UCSD-AML1 (cell line): Measurements from ENCODE around the gene FAM83B.
"Not testable (repeated sequence)": the region's sequence is repeated elsewhere in the genome, so short reads cannot be mapped to it uniquely, and the experiment has no call there.

ENCODE experiments used
- DNase-seq: peaks from one replicate; lab custom pipeline; 2025; ENCODE audit not compliant: unreplicated experiment; lab: John Stamatoyannopoulos, UW

The FAM83B gene

DNA sequence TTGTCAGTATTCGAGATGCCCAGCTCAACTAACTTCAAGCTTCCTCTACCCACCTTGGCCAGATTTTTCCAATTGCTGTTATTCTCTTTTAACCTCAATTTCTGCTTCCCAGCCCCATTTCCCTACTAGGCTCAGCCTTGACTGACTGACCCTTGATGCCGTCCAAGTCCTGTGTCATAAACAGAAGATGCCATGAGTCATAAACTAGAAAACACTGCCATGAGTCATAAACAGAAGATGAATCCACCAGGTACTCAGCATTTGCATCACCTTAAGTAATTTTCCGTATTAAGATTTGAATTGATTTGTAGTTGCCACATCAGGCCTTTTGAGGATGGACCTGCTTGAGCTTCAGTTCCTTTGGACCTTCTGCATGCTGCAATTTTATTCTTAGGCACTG lies 123.8 kb downstream of the FAM83B start:
- DNase-seq: no peak

DNA sequence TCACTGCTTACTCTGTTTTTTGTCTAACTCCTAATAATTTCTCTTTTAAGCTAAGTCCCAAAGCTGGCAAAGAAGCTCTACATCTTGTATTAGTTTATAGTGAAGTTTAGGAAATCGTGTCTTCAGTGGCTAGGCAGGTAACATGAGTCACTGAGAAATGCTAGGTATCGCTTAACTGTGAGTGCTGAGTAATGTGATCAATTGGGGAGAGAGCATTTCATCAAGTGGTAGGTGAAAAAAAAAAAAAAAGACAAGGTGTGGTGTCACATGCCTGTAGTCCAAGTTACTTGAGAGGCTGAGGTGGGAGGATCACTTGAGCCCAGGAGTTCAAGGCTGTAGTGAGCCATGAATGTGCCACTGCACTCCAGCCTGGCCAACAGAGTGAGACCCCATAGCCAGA lies 125.3 kb downstream of the FAM83B start:
- no peak for DNase-seq

DNA sequence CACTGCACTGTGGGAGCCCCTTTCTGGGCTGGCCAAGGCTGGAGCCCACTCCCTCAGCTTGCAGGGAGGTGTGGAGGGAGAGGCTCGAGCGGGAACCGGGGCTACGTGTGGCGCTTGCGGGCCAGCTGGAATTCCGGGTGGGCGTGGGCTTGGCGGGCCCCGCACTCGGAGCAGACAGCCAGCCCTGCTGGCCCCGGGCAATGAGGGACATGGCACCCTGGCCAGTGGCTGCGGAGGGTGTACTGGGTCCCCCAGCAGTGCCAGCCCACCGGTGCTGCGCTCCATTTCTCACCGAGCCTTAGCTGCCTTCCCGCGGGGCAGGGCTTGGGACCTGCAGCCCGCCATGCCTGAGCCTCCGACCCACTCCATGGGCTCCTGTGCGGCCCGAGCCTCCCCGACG lies 132.6 kb downstream of the FAM83B start:
- DNase-seq: not testable (repeated sequence)

DNA sequence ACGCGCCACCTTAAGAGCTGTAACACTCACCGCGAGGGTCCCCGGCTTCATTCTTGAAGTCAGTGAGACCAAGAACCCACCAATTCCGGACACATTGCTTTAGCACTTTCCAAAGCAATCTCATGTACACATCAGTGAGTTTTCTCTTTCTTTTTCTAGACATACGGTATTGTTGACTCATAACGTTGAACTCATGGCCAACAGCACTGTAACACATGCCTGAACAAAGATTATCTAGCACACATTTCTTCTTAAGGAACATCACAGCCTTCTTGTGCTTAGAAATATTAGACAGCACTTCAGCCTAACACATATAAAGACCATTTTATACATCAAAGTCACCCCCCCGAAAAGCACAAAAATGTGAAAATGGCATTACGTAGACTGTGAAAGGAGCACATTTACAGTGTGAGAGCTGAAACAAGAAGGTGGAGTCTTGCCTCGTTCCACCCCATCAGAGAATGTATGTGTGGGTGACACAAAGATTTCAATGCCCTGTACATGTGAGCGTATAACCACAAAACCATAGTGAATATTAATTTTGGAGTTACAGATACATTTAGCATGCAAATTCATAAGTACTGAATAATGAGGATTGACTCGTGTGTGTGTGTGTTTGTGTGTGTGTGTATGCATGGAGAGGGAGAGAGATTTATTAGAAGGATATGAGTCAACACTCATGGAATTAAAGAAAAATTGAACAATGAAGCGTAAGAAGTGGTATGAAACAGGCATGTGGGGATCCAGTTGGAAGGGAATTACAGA lies 134.1 kb downstream of the FAM83B start:
- DNase-seq: no peak

DNA sequence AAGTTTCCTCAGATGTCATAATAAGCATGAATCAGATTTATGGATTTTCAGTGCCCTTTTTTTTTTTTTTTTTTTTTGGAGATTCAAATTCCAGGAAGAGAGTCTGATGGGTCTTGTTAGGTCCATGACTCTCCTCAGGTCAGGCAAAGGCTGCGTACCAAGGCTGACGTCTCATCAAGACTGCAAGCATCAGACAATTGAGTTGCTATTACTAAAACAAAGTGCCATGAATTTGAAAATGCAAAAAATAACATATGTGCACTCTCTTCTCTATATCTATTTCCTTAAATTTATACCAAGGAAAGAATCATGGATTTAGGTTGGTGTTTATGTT lies 134.7 kb downstream of the FAM83B start:
- no peak for DNase-seq

DNA sequence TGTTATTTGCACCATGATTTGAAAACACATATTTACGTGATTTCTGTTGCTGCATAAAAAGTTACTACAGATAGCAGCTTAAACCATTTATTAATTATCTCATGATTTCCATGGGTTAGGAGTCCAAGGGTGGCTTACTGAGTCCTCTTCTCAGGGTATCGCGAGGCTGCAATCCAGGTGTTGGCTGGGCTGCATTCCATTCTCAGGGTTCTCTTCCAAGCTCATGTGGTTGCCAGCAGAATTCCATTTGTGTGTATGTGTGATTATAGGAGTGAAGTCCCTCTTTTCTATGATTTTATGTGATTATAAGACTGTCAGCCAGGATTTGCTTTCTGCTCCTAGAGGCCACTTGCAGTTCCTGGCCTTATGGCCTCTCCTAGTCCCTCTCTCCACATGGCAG lies 135.1 kb downstream of the FAM83B start:
- DNase-seq: no peak

DNA sequence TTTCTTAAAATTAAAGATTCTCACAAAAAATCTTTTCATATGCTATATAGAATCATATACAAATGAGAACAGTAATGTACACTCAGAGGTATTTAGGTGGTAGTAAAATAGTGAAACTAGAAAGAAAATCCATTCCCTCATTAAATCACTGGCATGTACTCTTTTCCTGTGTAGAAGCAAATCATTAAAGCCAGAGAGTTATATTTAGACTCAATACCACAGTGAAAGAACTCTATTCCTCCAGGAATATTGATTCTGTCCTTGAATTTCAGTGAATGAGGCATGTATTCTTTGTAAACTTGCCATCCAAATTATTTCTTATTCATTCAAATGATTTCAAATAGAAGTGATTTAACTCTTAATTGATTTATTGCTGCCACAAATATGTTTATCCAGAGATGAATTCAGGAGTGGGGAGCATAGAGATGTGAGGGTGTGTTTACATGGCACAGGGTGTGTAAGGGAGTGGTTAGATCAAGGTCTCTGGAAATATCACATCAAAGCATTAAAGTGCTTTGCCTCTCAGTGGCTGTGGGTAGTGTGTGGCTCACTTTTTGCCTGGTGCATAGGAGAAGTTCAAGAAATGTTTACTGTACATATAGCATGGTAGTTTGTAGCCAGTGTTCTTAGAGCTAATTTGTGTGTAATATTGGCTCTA lies 141.2 kb downstream of the FAM83B start:
- DNase-seq: no peak

DNA sequence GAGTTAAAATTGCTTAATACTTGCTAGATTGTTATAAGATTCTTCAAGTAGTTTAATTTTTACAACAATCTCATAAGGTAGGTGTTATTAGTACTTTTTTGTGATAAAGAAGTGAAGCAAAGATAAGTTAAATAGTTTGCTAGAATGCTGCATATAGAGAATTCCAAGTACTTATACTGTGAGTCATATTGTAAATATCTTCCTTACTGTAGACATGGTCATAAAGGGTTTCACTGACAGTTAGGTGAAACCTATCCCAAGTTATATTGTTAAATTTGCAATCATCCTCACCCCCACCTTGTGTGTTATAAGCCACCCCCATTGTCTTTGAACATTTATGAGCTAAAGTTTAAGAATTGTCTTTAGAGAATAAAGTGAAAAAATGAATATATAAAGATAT lies 142.0 kb downstream of the FAM83B start:
- no peak for DNase-seq

DNA sequence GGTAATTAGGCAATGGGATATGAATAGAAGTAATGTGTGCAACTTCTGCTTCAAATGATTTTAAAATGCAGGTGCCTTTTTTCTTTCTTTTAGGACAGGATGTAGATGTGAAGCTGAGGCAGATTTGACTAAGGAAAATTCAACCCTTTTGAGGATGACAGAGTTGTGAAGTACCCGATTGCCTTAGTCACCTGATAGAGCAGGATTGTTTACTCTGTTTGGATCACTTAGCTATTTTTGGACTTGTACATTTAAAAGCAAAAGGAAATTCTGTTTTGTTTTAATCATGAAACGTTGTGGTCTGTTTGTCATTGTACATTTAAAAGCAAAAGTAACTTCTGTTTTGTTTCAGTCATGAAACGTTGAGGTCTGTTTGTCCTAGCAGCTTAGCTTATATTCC lies 143.4 kb downstream of the FAM83B start:
- DNase-seq: no peak
